ENCODE results near the gene HOTAIR.

DNA sequence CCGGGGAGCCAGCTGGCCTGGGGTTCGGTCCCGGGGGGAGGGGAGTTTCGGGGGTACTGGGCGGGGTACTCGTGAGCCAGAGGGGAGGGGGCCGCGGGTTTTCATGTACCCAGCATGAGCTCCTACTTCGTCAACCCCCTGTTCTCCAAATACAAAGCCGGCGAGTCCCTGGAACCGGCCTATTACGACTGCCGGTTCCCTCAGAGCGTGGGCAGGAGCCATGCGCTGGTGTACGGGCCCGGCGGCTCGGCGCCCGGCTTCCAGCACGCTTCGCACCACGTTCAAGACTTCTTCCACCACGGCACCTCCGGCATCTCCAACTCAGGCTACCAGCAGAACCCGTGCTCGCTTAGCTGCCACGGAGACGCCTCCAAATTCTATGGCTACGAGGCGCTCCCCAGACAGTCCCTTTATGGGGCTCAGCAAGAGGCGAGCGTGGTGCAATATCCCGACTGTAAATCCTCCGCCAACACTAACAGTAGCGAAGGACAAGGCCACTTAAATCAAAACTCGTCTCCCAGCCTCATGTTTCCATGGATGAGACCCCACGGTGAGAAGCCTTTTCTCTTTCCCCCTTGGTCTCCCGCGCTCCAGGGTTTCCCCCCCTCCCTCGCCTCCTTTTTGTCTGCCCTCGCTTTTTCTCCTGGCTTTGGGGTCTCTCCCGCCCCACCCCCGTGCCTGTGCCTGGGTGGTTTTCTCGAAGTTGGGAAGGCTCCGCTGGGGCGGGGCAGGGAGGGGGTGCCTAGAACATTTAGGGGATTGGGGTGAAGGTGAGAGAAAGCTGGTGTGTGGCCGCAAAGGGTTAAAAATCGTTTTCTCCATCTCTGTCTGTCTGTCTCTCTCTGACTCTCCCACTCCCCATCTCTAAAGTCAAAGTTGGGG lies 34.7 kb upstream of the HOTAIR start:
- peak; percentile 99 for TF ChIP-seq EZH2 (IDR thresholded peaks at IDR 0.05; ENCODE audit: insufficient read depth, low read length)
- no peak for TF ChIP-seq CTCF (IDR thresholded peaks at IDR 0.05; ENCODE audit: insufficient read depth, low read depth, low read length)

All from astrocyte (in vitro differentiated cells and primary cell).